ENCODE data around the gene ZIK1. TPM values are rescaled to one million over a fixed set of nuclear protein-coding genes. Genes with fewer than 3 reads are reported as not detected.
A peak's percentile ranks its signal among the peaks of the same experiment; 100 is the strongest.

Gene ZIK1
- total RNA-seq, result 1 to 10 TPM; 4.6 to 5.3 TPM

DNA sequence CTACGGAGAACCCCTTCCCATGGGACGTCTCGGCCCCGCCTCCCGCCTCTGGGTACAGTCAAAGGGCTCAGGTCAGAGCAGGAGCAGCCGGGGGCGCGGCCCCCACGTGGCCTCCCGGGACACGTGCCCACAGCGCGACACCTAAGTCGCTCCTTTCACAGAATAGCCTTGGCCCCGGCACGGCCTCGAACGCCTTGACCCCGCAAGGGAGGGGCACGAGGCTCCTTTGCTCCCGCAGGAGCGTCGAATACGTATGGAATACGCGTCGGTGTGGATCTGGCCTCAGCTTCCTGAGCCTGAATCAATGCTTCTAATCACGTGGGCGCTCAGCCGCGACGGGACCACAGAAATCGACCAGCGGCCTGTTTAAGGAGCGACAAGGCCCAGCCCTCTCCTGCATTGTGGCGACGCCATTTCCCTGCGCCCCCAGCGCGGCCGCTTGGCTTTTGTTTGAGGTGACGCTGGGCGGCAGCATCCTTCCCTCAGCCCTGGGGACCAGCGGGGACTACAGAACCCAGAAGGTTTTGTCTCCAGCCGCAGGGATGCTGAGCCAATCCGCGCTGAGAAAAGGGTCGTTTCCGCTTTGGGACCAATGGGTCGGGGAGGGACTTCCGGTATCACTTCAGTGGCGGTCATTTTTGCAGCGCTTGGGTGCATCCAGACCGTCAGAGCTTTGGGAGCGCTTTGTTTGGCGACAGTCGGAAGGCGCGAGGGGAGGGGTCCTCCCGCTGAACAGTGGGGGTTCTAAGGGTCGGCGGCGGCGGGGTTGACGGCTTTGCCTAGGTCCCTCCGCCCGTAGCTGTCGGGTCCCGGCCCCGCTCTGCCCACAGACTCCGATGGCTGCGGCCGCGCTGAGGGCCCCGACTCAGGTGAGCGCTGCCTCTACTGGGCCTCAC, at the start of gene ZIK1:
ZIK1 (plus strand) TSS at position 625 of the 896 bp plus-strand sequence; CDS start at position 837, 212 bp downstream.
- Mint-ChIP-seq H3K4me3 (peak within 1 kb of the TSS; percentile 81), H3K4me1 (peaks cover 21% of the 10 kb centered on the region), H3K9me3 (ENCODE audit: low read depth) (peaks cover 50% of the 10 kb centered on the region), H3K36me3 (ENCODE audit: low read depth) (peaks cover 48% of the 10 kb centered on the region), H3K27me3 (no peaks in the 10 kb centered on the region), H3K27ac (peak within 1 kb of the TSS; percentile 85)
- POLR2A ChIA-PET, result no interaction called here
- CTCF ChIA-PET, result no interaction called here
- ATAC-seq (peak; percentile 87), DNase-seq (peak; percentile 90)
- intact Hi-C loops (cut with DNase I, micrococcal nuclease), result loop anchor here (1.0 kb wide), 2 partner anchors 16 to 50 kb away; partner anchors contain the start of genes ZNF211 (in 1 of the 2) and ZNF530 (in 1 of the 2)

DNA sequence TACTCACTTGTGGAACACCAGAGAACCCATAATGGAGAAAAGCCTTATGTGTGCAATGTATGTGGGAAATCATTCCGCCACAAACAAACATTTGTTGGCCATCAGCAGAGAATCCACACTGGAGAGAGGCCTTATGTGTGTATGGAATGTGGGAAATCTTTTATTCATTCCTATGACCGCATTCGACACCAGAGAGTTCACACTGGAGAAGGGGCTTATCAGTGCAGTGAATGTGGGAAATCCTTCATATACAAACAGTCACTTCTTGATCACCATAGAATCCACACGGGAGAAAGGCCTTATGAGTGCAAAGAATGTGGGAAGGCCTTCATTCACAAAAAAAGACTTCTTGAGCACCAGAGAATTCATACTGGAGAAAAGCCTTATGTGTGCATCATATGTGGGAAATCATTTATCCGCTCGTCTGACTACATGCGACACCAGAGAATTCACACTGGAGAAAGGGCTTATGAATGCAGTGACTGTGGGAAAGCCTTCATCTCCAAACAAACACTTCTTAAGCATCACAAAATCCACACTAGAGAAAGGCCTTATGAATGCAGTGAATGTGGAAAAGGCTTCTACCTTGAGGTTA, 45.9 kb upstream of the ZIK1 start:
- no peak for DNase-seq
- Mint-ChIP-seq H3K9me3 (ENCODE audit: low read depth) (peaks cover 80% of the 10 kb centered on the region), H3K27ac (no peak overlapping the region), H3K4me3 (no peak overlapping the region), H3K27me3 (no peaks in the 10 kb centered on the region), H3K4me1 (no peaks in the 10 kb centered on the region), H3K36me3 (ENCODE audit: low read depth) (peaks cover 95% of the 10 kb centered on the region)
- POLR2A ChIA-PET, result no interaction called here
- intact Hi-C loops (cut with DNase I, micrococcal nuclease), result no loop called here
- CTCF ChIA-PET, result interaction anchor here (0.6 kb wide), 1 partner anchor 41 kb away, joined by 3 read pairs; no protein-coding TSS in a partner anchor
- no peak for ATAC-seq

DNA sequence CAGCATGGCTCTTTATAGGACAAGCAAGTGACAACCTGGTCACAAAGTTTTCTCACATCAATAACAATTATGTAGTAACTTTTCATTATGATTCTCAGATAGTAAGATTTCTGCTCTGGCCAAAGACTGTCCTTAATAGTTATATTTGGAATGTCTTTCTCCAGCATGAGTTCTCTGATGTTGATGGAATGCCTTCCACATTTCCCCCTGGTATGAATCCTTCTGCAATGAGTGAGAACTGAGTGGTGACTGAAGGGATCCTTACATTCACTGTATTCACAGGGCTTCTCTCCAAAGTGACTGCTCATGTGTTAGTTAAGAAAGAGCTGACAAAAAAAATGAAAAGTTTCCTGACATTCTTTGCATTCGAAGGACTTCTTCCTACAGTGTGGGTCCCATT, 37.4 kb upstream of the ZIK1 start:
- intact Hi-C loops (cut with DNase I, micrococcal nuclease), result no loop called here
- no peaks in the 10 kb centered on the region for H3K27me3 Mint-ChIP-seq

DNA sequence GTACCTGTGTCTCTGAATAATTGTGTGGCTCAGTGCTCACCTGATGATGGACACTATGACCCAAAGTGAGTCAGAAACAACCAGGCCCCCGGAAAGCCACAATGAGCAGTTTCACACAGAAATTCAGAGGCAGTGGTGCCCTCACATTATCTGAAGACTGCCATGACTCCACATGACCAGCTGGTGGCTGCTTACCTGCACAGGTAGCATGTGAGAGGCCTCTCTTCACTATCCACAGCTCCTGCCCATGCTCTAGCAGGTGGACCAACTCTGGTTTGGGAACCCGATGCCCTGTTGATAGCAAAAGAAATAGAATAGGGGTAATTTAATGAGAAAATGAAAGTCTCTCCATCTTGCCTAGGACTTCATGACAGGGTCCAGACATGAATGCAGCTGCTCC, 31.5 kb upstream of the ZIK1 start:
- Mint-ChIP-seq H3K9me3 (ENCODE audit: low read depth) (peaks cover 57% of the 10 kb centered on the region), H3K4me3 (no peak overlapping the region), H3K36me3 (ENCODE audit: low read depth) (peaks cover 100% of the 10 kb centered on the region), H3K4me1 (no peaks in the 10 kb centered on the region), H3K27me3 (no peaks in the 10 kb centered on the region), H3K27ac (no peak overlapping the region)
- CTCF ChIA-PET, result no interaction called here
- intact Hi-C loops (cut with DNase I, micrococcal nuclease), result no loop called here
- POLR2A ChIA-PET, result no interaction called here
- no peak for ATAC-seq
- DNase-seq, result no peak

More for the DNA sequence above, 37.4 kb upstream of the ZIK1 start:
- H3K27ac Mint-ChIP-seq, result no peak overlapping the region
- ATAC-seq (no peak), DNase-seq (no peak)
- H3K36me3 Mint-ChIP-seq (ENCODE audit: low read depth), result peaks cover 98% of the 10 kb centered on the region
- no peaks in the 10 kb centered on the region for H3K4me1 Mint-ChIP-seq
- H3K9me3 Mint-ChIP-seq (ENCODE audit: low read depth), result peaks cover 62% of the 10 kb centered on the region
- CTCF ChIA-PET, result interaction anchor here (0.5 kb wide), 1 partner anchor 322 kb away, joined by 3 read pairs; no protein-coding TSS in a partner anchor
- H3K4me3 Mint-ChIP-seq, result no peak overlapping the region
- POLR2A ChIA-PET, result no interaction called here

DNA sequence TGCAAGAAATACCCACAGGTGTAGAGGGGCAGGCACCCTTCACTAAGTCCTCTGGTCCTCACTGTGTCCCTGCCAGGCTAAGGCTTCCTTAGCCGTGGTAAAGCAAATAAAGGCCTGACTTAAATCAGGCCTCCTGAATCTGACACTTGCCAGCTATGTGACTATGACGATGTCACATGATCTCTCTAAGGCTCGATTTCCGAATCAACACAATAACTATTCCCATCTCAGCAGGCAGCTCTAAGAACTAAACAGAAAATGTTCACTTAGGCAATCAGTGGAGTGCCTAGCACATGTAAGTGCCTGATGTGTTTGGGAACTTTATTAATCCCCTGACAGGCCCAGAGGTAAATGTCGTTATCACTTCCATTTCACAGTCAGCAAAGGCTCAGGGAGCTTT, 26.3 kb upstream of the ZIK1 start:
- H3K27me3 Mint-ChIP-seq, result no peaks in the 10 kb centered on the region
- ChIA-PET POLR2A (no interaction called here), CTCF (interaction anchor here (0.7 to 0.9 kb wide), 2 partner anchors 40 to 56 kb away, joined by 3 read pairs; no protein-coding TSS in a partner anchor)
- DNase-seq (no peak), ATAC-seq (no peak)
- peaks cover 38% of the 10 kb centered on the region for H3K9me3 Mint-ChIP-seq (ENCODE audit: low read depth)
- H3K4me3 Mint-ChIP-seq, result no peak overlapping the region
- H3K27ac Mint-ChIP-seq, result no peak overlapping the region
- peaks cover 75% of the 10 kb centered on the region for H3K36me3 Mint-ChIP-seq (ENCODE audit: low read depth)
- intact Hi-C loops (cut with DNase I, micrococcal nuclease), result no loop called here
- H3K4me1 Mint-ChIP-seq, result peaks cover 22% of the 10 kb centered on the region

DNA sequence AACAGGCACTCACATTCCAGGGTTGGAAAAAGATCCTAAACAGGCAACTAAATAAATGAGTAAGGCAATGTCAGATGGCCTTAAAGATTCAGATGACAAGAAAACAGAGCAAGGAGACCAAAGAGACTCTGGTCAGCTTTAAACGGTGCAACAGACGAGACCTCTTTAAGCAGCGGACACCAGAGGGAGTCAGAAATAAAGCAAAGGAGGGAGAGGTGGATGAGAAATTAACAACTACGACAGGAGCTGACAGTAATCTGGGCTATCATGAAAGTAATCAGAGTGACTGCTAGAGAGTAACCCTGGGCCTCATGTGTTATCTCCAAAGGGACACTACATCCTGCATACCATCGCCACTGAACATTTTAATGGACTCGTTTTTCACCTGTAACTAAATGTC, 25.4 kb upstream of the ZIK1 start:
- intact Hi-C loops (cut with DNase I, micrococcal nuclease), result no loop called here
- peak overlapping the region; percentile 98 for H3K4me3 Mint-ChIP-seq
- peaks cover 36% of the 10 kb centered on the region for H3K9me3 Mint-ChIP-seq (ENCODE audit: low read depth)
- peaks cover 68% of the 10 kb centered on the region for H3K36me3 Mint-ChIP-seq (ENCODE audit: low read depth)
- POLR2A ChIA-PET, result no interaction called here
- H3K27me3 Mint-ChIP-seq, result no peaks in the 10 kb centered on the region
- CTCF ChIA-PET, result interaction anchor here (0.7 kb wide), 1 partner anchor 41 kb away, joined by 3 read pairs; no protein-coding TSS in a partner anchor
- DNase-seq, result no peak
- ATAC-seq, result no peak
- peak overlapping the region; percentile 93 for H3K27ac Mint-ChIP-seq
- H3K4me1 Mint-ChIP-seq, result peaks cover 22% of the 10 kb centered on the region

DNA sequence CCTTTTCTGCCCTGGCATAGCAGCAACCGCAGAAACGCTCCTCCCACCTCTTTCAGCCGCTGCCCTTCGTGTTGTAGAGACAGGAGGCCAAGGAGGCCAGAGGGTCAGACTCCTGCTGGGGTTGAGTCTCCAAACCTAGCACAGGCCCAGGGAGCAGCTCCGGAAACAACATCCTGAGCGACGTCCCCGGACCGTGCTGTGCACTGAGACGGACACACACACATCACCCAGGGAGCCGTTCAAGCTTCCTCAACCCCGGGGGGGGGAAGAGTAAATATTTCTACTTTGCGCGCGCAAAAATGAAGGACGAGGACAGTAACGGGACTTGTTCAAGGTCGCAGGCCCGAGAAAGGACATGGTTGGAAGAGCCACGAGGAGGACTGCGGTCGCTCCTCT, 24.9 kb upstream of the ZIK1 start:
- ChIA-PET POLR2A (no interaction called here), CTCF (interaction anchor here (0.7 to 0.8 kb wide), 2 partner anchors 42 to 72 kb away, joined by 3 to 5 read pairs; partner anchors contain the start of gene ZNF419)
- Mint-ChIP-seq H3K4me1 (peaks cover 22% of the 10 kb centered on the region), H3K27ac (peak overlapping the region; percentile 93), H3K4me3 (peak overlapping the region; percentile 98), H3K9me3 (ENCODE audit: low read depth) (peaks cover 36% of the 10 kb centered on the region), H3K27me3 (no peaks in the 10 kb centered on the region), H3K36me3 (ENCODE audit: low read depth) (peaks cover 66% of the 10 kb centered on the region)
- ATAC-seq, result peak; percentile 35
- DNase-seq, result peak; percentile 42
- intact Hi-C loops (cut with DNase I, micrococcal nuclease), result loop anchor here (1.0 kb wide), 12 partner anchors 19 to 368 kb away; partner anchors contain the start of genes TRAPPC2B (in 1 of the 2), ZNF134 (in 1 of the 2), ZNF264 (in 1 of the 2) and ZNF304 (in 1 of the 2)

DNA sequence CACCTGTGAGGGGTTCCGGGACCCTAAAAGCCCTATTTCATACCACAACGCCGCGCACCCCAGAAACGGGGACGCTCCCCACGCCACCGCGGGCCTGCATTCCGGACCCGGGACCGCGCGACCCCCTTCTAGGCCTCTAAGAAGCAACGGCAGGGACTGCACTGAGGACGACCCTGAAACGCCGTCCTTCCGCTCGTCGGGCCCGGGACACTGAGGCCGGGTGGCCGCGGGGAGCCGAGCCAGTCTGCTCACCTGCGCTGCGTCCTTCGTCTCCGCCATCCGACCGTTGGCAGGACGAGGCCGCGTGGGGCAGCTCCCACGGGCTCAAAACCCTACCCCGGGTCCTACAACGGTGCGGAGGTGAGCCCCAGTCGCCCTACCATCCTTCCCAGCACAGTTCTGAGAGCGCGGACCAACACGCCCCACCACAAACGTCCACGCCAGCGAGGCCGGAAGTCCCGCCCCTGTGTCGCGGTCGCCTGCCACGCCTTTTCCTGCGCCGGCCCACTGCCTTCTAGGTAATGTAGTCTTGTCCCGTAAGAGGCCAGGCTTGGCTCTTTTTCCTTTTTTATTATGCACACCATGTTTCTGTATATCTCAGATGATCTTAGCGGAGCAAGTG, 24.4 kb upstream of the ZIK1 start, which contains the start of gene ZNF550:
ZNF550 (minus strand) TSS at position 460 of the 622 bp plus-strand sequence; CDS start at position 279, 181 bp downstream.
- ATAC-seq (peak; percentile 97), DNase-seq (peak; percentile 93)
- Mint-ChIP-seq H3K4me1 (peaks cover 22% of the 10 kb centered on the region), H3K27ac (peak within 1 kb of the TSS; percentile 93), H3K9me3 (ENCODE audit: low read depth) (peaks cover 34% of the 10 kb centered on the region), H3K36me3 (ENCODE audit: low read depth) (peaks cover 61% of the 10 kb centered on the region), H3K27me3 (no peaks in the 10 kb centered on the region), H3K4me3 (peak within 1 kb of the TSS; percentile 98)
- CTCF ChIA-PET, result interaction anchor here (0.7 to 0.8 kb wide), 2 partner anchors 42 to 72 kb away, joined by 3 to 5 read pairs; partner anchors contain the start of gene ZNF419
- intact Hi-C loops (cut with DNase I, micrococcal nuclease), result loop anchor here (1.0 kb wide), 12 partner anchors 19 to 368 kb away; partner anchors contain the start of genes TRAPPC2B (in 1 of the 2), ZNF134 (in 1 of the 2), ZNF264 (in 1 of the 2) and ZNF304 (in 1 of the 2)
- POLR2A ChIA-PET, result no interaction called here

DNA sequence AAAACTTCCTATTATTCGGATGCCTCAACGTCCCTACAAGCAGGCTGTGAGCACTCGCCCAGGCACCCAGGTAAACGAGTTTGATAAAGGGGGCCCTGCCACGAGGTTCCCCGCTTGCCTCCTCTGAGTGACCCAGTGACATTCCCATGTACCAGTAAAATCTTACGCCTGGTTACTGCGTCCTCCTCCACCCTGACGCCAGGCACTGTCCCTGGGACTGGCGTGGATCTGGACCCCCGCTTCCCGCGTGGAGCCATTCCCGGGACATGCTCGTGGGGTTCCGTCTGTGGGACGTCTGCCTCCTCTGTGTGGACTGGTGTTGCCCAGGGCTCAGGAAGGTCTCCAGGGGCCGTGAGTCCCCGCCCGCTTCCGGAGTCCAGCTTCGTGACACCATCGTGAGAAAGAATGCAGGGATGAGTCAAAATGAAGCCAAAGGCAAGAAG, 23.9 kb upstream of the ZIK1 start:
- Mint-ChIP-seq H3K4me3 (peak overlapping the region; percentile 98), H3K27me3 (no peaks in the 10 kb centered on the region), H3K36me3 (ENCODE audit: low read depth) (peaks cover 57% of the 10 kb centered on the region), H3K27ac (peak overlapping the region; percentile 83), H3K4me1 (peaks cover 22% of the 10 kb centered on the region), H3K9me3 (ENCODE audit: low read depth) (peaks cover 32% of the 10 kb centered on the region)
- DNase-seq (peak; percentile 8), ATAC-seq (peak; percentile 7)
- ChIA-PET CTCF (no interaction called here), POLR2A (no interaction called here)
- intact Hi-C loops (cut with DNase I, micrococcal nuclease), result no loop called here

DNA sequence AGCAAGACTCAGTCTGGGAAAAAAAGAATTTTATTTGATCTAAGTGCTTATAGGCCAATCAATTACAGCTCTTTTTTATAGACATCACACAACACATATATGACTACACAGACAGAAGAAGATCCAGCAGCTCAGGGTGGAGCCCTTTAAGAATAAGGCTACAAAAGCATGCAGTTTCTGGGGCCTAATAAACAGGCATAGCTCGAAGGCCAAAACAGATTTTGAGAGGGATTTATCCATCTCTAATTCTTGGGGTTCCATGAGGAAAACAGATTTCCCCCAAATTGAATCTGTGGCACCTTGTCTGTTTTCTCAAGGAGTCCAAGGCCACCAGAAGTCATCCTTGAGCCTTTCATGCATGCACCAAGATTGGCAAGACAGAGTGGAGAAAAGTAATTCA, 20.4 kb upstream of the ZIK1 start:
- Mint-ChIP-seq H3K4me3 (no peak overlapping the region), H3K27ac (no peak overlapping the region), H3K4me1 (peaks cover 11% of the 10 kb centered on the region), H3K27me3 (no peaks in the 10 kb centered on the region), H3K36me3 (ENCODE audit: low read depth) (peaks cover 41% of the 10 kb centered on the region), H3K9me3 (ENCODE audit: low read depth) (peaks cover 49% of the 10 kb centered on the region)
- ChIA-PET POLR2A (no interaction called here), CTCF (no interaction called here)
- no peak for DNase-seq
- intact Hi-C loops (cut with DNase I, micrococcal nuclease), result no loop called here
- no peak for ATAC-seq
